Inflammatory macrophage treated with lipopolysaccharide for 4 hours (primary cell): Measurements from ENCODE around the gene CTH.
A peak's percentile ranks its signal among the peaks of the same experiment; 100 is the strongest.
"Not testable (repeated sequence)": the region's sequence is repeated elsewhere in the genome, so short reads cannot be mapped to it uniquely, and the experiment has no call there.

Experiments used
- DNase-seq: peaks from one replicate; pipeline ENCODE4 v3.0.0-alpha.2; 2020

CTH gene

DNA sequence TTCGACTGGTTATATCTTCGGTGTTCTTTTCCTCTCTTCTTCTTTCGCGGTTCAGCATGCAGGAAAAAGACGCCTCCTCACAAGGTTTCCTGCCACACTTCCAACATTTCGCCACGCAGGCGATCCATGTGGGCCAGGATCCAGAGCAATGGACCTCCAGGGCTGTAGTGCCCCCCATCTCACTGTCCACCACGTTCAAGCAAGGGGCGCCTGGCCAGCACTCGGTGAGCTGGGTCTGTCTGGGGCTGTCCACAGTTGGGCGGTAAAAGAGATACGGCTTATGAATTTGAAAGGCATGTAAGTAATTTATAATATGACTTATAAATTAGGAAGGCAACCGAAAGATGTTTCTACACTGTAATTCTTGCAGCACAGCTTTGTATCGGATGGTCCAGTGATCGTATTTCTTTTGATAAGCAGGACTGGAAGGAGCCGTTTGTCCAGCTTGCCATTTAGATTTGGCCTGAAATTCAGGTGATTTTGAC is 334 bp downstream of the CTH start:
- no peak for DNase-seq

DNA sequence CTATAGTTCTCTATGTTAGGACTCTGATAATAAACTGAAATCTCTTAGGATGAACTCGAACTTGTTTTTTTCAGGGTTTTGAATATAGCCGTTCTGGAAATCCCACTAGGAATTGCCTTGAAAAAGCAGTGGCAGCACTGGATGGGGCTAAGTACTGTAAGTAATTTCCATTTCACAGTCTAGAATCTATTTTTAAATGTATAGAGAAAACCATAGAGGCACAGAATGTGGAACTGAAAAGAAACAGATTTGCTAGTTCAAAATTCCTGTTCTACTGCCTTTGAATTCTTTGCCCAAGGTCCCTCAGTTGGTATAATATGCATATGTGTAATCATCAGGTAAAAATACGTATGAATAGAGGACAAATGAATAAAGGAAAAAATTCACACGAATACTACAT is 4.8 kb downstream of the CTH start:
- no peak for DNase-seq

DNA sequence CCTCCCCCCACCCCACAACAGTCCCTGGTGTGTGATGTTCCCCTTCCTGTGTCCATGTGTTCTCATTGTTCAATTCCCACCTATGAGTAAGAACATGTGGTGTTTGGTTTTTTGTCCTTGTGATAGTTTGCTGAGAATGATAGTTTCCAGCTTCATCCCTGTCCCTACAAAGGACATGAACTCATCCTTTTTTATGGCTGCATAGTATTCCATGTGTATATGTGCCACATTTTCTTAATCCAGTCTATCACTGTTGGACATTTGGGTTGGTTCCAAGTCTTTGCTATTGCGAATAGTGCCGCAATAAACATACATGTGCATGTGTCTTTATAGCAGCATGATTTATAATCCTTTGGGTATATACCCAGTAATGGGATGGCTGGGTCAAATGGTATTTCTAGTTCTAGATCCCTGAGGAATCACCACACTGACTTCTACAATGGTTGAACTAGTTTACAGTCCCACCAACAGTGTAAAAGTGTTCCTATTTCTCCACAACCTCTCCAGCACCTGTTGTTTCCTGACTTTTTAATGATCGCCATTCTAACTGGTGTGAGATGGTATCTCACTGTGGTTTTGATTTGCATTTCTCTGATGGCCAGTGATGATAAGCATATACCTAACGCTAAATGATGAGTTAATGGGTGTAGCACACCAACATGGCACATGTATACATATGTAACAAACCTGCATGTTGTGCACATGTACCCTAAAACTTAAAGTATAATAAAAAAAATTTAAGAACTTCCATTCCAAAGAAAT is 8.1 kb downstream of the CTH start:
- DNase-seq, result not testable (repeated sequence)

DNA sequence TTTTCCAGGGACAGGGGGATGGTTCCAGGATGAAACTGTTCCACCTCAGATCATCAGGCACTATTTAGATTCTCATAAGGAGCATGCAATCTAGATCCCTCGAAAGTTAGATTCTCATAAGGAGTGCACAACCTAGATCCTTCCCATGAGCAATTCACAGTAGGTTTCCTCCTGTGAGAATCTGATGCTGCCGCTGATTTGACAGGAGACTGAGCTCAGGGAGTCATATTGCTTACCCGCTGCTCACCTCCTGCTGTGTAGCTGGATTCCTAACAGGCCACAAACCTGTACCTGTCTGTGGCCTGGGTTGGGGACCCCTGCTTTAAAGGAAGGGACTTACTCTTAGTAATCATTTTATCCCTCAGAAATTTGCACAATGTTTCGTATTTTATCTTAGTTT is 9.3 kb downstream of the CTH start:
- DNase-seq, result no peak

DNA sequence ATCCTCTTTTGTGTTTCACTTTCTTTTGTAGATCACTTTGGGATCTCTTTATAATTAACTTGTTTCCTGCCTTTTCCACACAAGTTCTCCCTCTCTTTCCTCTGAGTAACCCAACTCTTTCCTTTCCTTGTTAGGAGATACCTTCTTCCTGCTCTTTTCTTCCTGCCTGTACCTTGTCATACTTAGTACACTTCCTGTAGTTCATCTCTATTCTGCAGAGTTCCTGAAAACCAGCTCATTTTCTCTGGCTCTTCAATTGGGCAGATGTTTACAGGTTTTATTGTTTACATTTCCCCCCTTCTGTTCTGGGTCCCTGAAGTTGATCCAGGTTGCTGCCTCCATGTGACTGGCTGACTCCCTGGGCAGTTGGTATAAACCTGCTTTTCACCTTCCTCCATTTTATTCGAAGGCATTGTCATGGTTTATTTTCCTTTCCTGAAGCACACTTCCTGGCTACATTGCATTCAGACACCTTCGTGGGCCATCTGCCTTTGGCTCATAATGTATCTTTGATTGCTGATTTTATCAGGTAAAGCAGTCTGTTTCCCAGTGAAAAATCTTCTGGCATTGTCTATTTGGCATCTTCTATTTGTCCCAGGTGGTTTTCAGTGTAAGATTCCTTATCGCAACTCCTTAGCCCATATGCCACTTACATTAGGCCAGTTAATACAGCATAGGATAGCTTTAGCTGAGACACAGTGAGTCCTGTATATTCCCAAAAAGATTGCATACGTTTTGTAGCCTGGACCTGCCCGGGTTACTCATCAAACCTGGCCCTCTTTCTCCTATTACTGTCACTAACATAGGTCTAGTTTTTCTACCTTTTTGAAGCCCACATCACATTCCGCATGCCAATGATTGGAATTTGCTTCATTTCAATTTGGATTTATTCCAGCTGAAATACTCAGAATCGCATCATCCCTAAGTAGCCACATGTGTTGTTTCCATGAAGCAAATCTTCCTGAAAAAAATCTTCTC is 15.4 kb downstream of the CTH start:
- no peak for DNase-seq

DNA sequence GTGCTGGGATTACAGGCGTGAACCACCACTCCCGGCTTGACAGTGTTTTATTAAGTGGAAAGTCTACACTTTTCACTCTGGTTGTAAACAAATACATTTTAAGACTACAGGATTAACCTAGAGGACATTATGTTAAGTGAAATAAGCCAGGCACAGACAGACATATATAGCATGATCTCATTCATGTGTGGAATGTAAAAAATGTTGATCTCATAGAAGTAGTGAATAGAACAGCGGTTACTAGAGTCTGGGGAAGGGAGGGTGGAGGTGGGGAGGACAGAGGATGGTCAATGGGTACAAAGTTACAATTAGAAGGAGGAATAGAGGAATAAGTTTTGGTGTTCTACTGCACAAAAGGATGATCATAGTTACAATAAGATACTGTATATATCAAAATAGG is 16.9 kb downstream of the CTH start:
- no peak for DNase-seq

DNA sequence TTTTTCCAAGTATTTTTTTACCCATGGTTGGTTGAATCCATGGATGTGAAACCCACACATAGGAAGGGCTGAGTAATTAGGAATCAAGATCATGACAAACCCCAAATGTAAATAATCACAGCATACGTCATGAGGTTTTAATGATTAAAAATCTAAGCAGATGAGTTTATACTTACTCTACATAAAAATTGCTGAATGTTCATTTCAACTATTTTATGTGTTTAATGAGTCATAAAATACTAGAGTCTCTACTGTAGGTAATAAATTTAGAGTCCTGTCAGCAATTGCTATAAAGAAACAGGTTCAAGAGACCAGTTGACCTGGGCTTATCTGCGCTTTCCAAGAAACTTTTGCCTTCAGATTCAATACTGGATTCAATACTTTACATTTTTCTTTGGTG is 18.2 kb downstream of the CTH start:
- no peak for DNase-seq

DNA sequence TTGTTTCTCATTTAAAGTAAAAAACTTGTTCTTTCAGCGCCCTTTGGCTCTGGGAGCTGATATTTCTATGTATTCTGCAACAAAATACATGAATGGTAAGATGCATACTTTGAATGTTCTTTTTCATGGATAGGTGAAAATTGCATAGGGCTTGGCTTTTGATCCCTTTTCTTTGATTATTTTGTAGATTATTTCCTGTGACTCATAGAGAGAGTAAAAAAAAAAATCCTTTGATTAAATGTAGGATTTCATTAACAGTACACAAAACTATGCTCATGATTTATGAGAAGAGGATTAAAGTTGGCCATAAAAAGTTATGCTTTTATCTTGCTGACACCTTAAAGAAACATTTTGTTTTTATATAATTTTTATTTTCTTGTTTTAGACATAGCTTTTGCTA is 18.7 kb downstream of the CTH start:
- DNase-seq, result no peak

DNA sequence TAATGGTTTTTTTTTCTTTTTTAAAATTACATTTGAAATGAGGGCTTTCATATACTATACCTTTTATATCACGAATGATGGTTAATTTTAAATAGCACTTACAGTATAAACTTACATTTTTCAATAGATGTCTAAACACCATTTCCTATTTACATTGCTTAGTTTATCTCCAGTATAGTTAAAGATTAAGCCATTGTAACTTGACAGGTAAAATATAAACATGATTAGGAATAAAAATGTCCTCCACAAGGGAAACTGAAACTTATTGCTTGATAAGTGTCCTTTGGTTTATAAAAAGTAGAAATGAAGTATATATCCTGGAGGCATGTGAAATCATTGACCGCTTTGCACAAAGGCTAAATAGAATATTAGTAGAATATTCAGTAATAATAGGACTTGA is 20.2 kb downstream of the CTH start:
- DNase-seq, result no peak

DNA sequence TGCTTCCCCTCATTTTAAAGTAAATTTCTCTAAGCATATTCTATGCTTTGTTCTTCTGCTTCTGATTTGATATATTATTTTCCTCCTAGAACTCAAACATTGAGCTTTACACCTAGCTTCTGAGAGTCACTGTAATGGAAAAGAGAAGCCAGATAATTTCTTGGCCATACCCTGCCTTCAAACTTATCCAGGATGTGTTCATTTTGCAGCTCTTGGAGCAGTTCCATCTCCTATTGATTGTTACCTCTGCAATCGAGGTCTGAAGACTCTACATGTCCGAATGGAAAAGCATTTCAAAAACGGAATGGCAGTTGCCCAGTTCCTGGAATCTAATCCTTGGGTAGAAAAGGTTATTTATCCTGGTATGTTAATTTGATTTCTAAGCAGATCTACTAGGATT is 20.8 kb downstream of the CTH start:
- DNase-seq, result no peak

DNA sequence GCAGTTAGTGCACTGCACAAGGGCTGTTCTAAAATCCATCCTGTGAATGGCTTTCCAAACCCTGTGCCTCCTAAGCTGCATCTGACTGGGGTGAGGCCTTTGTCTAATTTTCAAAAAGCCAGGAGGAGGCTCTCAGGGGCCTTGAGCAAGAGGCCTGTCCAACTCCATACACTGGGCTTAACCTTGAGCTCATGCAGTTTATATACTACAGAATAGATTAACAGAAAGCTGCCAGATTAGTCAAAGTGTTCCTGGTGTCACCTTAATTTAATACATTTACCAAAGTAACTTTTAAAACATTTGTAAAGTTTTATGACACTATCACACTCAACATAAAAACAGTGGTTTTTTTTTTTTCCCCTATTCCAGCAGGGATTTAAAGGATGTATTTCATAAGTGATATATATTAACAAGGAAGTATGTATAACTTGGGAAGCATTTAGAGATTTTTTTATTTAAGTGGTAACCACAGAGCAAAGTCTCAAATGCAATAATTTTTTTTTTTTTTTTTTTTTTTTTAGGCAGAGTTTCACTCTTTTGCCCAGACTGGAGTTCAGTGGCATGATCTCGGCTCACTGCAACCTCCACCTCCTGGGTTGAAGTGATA is 23.3 kb downstream of the CTH start:
- DNase-seq, result no peak

DNA sequence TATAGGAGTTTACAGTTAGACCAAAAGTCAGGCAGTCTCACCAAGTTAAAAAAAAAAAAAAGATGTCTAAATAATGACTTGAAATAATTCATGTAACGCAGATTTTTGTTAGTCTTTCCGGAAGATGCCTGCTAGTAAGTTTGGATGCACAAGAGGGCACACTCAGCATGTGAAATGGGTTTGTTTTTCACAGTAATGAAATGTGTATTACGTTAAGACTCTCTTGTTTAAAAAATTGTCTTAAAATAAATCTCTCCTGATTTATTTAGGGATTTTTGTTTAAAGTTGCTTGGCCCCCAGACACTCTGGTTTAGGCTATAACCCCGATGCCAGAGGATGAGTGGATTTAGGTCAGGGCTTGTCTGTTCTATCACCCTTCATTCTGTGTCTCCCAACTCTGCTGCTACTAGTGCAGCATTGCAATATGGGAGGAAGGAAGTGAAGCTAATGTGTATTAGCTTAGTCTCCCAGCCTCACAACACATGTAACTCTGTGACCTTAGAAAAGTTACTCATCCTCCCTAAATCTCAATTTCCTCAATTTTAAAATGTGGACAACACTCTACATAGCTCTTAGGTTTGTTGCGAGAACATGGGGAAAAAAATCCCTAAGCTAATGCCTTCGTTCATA is 25.7 kb downstream of the CTH start:
- DNase-seq, result peak; percentile 13

DNA sequence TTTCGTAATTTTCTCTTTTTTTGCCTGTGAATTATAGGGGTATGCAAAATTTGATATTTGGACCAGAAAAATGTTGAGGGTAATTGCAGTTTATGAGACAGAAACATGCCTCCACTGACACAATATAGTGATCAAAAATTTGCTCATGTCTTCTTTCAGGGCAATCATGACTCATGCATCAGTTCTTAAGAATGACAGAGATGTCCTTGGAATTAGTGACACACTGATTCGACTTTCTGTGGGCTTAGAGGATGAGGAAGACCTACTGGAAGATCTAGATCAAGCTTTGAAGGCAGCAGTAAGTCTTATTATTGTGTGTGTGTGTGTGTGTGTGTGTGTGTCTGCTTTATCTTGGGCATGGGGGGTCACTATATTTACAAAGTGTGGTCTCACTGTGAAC is 27.5 kb downstream of the CTH start:
- DNase-seq, result peak; percentile 24

DNA sequence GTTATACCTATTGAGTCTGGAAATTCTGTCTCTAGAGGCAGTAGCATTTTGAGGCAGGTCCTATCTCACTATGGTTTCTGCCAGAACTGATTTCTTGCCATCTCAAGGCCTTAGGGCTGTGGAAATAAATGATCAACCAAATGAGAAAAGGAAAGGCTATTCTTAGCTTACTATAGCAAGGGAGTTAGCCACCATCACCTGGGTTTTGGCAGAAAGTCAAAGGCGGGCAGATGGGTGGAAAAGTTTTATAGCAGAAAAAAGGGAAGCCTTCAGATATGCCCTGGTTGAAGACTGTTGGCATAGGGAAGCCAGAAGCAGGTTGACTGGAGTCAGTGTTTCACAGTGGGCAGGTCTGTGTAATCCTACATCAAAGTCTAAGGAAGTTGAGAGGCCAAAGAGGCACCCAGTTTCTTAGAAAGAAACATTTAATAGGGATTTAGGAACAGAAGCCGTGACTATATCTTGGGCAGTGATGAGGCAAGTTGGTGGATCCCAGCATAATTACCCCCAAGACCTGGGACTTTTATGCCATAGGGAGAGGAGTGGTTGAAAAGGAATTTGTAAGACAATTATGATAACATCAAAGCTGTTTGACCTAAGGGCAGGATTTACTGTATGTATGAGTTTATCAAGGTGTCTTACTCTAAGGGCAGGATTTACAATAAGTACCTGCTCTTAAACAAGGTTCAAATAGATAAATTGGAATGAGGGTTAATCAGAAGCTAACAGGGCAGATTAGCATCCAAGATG is 29.7 kb downstream of the CTH start:
- no peak for DNase-seq

DNA sequence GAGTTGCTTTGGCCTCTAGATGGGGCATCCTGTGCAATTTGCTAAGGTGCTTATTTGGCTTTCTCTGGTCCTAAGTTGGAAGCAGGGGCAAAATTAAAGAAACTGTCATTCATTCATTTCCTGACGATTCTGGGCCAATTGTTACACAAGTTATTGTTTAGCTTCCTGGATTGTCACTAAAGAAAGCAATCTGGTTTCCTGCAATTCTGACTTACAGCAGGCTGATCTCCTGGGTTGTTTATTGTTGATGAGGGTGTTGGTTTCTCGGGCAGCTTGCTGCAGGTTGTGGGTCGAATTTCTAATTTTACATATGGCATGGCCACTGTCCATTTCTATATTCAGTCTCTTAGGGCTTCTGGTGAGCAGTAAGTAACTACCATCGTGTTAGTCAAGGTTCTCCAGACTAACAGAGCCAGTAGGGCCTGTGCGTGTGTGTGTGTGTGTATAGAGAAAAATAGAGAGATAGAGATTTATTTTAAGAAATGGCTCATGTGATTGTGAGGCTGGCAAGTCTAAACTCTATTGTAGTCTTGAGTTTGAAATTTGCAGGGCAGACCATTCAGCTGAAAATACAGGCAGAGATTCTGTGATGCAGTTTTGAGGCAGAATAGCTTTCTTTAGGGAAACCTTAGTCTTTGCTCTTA is 30.4 kb downstream of the CTH start:
- no peak for DNase-seq

DNA sequence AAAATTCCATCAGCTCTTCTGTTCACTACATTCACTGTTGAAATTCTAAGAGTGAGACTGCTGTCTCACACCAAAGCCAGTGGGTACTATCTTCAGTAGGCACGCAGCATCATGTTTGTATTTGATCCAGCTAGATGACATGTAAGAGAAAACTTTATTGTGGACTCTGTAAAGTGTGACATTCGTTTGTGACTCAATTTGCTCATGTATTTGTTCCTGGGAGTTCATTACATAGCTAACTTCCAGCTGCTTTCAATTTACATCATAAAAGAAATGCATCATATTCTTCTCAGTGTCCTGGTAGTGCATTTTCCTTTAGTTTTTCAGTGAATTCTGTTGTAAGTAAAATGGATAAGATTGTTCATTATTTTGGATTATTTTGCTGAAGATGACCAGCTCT is 31.4 kb downstream of the CTH start:
- DNase-seq, result no peak

DNA sequence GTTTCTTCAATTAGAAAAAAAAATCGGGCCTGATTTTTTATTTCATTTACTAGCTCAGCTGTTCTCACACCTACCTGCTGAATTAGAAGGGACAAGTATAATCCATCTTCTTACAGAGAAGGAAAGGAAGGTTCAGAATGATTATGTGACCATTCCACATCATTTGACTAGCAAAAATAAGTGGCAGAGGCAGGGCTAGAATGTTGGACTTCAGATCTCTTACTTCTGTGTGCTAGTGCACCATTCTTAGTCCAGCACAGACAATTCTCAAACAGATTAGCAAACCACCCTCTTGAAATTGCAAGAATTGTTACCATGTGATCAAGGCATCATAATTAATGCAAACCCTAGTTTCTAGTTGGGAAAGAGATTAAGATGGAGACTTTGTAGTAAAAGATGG is 32.7 kb downstream of the CTH start:
- no peak for DNase-seq

DNA sequence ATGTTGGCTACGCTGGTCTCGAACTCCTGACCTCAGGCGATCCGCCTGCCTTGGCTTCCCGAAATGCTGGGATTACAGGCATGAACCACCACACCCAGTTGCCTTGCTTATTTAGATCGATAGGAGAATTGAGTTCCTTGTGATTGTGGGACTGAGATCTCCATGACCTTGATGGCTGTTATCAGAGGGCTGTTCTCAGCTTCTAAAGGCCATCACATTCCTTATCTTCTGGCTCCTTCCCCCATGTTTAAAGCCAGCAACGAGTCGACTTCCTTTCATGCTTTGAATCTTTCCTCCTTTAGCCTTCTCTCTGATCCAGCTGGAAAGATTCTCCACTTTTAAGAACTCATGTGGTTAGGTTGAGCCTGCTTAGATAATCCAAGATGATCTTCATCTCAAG is 38.0 kb downstream of the CTH start:
- no peak for DNase-seq

DNA sequence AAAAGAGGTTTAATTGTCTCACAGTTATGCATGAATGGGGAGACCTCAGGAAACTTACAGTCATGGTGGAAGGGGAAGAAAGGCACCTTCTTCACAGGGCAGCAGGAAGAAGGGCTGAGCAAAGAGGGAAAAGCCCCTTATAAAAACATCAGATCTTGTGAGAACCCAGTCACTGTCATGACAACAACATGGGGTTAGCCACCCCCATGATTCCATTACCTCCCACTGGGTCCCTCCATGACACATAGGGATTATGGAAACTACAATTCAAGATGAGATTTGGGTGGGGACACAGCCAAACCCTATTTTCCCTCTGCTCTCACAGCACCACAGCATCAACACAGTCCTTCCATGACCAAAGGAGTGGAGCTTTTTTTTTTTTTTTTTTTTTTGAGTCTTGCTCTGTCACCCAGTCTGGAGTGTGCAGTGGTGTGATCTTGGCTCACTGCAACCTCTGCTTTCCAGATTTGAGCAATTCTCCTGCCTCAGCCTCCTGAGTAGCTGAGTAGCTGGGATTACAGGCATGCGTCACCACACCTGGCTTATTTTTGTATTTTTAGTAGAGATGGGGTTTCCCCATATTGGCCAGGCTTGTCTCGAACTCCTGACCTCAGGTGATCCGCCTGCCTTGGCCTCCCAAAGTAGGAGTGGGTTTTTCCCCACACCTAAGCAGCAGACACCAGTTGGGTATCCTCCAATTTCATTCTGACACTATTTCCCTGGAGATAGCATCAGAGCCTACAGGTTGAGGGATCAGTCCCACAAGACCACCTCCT is 41.3 kb downstream of the CTH start:
- not testable (repeated sequence) for DNase-seq

DNA sequence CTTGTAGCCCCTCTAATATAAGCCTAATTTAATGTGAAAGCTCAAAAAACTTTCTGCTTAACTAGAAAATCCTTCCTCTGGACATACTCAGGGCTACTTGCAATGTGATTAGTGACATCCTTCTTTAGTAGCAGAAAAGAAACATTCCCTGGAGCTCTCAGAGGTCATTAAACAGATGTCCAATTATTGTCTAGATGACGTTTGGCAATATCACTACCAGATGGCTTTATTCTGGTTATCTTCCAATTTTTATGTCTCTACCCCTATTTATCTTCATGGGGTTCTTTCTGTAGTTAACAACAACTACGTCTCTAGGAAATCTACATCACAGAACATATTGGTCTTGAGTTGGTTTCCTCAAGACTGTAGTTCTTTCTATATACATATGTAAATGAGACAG is 44.2 kb downstream of the CTH start:
- no peak for DNase-seq

DNA sequence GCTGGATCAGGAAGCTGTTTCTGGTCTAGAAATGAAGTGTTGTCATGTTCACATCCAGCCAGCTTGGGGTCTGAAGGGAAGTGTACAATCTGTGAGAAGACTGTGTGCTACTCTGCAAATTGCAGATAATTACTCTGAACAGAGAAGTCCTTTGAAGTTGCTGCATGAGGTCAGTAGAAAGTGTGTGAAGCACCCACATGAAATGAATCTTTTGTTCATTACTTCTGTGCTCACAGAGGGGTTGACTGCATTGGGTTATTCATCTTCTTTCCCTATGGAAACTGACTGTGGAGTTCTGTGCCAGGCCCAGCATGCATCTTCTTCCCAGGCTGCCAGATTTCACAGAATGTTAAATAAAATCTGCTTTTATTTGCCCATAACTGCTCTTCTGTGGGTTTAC is 47.1 kb downstream of the CTH start:
- no peak for DNase-seq
